GM21576 (cell line): Measurements from ENCODE around the gene PHF20.
"Not testable (repeated sequence)": the region's sequence is repeated elsewhere in the genome, so short reads cannot be mapped to it uniquely, and the experiment has no call there.

Source experiments
- ATAC-seq: cut with Tn5 transposase; IDR thresholded peaks from one replicate; pipeline ENCODE4 v1.9.1; 2021; ENCODE audit warnings: mild to moderate bottlenecking, moderate library complexity; ENCODE audit not compliant: unreplicated experiment

Gene PHF20

GRCh38 chr20:35771689-35772562, at the start of gene PHF20:
Gene PHF20, plus strand, starts transcription at chr20:35772015. Its CDS starts 29,508 bp downstream, at chr20:35801523.
- ATAC-seq: peak; percentile 72

DNA sequence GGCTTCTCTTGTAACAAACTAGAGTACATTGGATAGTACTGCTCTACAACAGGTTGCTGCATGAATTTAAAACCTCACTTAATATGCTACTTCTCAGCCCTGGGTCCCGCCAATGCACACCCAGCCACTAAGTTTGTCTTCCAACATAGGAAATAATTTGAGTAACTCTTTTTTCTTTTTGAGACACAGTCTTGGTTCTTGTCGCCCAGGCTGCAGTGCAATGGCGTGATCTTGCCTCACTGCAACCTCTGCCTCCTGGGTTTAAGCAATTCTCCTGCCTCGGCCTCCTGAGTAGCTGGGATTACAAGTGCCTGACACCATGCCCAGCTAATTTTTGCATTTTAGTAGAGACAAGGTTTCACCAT, 48.6 kb upstream of the PHF20 start:
- ATAC-seq: not testable (repeated sequence)

DNA sequence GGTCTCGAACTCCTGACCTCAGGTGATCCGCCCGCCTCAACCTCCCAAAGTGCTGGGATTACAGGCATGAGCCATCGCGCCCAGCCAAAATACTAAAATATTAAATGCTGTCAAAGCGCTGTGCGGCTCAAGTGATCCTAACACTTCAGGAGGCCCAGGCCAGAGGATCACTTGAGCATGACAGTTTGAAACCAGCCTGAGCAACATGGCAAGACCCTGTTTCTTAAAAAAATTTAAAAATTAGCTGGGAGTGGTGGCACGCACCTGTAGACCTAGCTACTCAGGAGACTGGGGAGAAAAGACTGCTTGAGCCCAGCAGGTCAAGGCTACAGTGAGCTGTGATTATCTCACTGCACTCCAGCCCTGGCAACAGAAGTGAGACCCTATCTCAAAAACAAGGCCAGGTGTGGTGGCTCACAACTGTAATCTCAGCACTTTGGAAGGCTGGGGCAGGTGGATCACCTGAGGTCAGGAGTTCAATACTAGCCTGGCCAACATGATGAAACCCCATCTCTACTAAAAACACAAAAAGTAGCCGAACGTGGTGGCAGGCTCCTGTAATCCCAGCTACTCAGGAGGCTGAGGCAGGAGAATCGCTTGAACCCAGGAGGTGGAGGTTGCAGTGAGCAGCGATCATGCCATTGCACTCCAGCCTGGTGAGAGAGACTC, 48.0 kb upstream of the PHF20 start:
- ATAC-seq: not testable (repeated sequence)

- no peak for ATAC-seq
Observed at GRCh38 chr20:35724321-35725230, 47.2 kb upstream of the PHF20 start.

- no peak for ATAC-seq
Observed at GRCh38 chr20:35726842-35727711, 44.7 kb upstream of the PHF20 start.

GRCh38 chr20:35729283-35729807, 42.5 kb upstream of the PHF20 start:
- ATAC-seq: no peak

- no peak for ATAC-seq
Observed at GRCh38 chr20:35729836-35730582, 41.8 kb upstream of the PHF20 start.

GRCh38 chr20:35730583-35731468, 41.0 kb upstream of the PHF20 start:
- no peak for ATAC-seq

GRCh38 chr20:35731469-35731788, 40.4 kb upstream of the PHF20 start:
- no peak for ATAC-seq

DNA sequence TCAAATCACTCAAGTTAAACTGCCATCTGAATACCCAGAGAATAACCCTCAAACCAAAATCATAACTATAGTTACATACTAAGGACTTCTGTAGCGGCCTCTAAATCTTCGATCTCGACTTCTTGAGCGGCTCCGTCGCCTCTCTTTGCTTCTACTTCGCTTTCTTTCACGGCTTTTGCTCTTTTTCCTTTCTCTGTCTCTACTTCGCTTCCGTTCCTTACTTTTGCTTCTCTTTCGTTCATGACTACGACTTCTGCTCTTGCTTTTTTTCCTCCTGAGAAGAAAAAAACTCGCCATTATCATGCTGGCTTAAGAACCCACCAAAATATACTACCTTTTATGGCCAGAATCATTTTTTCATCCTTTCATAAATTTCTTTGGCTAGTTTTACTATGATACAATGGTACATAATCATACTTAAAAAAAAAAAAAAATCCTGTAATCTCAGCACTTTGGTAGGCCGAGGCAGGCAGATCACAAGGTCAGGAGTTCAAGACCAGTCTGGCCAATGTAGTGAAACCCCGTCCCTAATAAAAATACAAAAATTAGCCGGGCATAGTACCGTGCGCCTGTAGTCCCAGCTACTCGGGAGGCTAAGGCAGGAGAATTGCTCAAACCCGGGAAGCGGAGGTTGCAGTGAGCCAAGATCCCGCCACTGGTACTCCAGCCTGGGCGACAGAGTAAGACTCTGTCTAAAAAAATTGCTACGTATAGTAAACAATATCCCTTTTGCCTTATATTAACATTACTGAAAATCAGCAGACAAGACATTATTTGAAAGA, 39.8 kb upstream of the PHF20 start:
- no peak for ATAC-seq

DNA sequence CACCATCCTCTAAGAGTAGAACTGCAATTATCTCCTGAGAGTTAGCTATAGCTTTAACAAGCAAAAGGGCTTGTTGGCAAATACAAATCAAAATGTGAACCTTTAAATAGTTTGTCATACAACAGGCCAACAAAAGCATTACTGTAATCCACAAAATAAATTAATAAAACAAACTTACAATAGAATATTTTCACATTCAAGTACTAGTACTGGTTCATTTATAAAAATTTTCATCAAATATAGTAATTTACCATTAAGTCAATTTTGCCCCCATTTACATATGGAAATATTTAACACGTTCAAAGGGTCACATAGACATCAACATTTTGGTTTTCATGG, 39.2 kb upstream of the PHF20 start:
- ATAC-seq: no peak

DNA sequence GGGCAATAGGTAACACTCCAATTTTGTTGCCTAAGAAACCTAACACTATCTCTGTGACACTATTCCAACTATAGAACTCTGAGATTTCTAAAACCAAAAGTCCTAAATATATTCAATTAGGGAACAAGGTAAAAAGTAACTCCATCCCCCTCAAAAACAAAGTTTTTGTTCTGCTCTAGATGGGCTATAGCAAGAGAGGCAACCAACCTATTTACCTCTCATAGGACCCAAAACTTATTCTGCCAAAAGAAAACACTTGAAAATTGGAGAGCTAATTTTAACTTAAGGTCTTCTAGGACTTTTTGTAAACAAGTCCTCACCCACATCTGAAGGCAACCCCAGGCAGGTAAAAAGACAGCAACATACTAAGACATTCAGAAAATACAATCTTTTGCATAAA, 37.4 kb upstream of the PHF20 start:
- no peak for ATAC-seq

- no peak for ATAC-seq
Observed at GRCh38 chr20:35734777-35735649, 36.8 kb upstream of the PHF20 start.

GRCh38 chr20:35735826-35736470, 35.9 kb upstream of the PHF20 start:
- ATAC-seq: no peak

- ATAC-seq: no peak
Observed at GRCh38 chr20:35737865-35738333, 33.9 kb upstream of the PHF20 start.
